ENCODE measurements around the gene SNX6.
A peak's percentile ranks its signal among the peaks of the same experiment; 100 is the strongest.
"Not testable (repeated sequence)": the region's sequence is repeated elsewhere in the genome, so short reads cannot be mapped to it uniquely, and the experiment has no call there.

SNX6 gene

DNA sequence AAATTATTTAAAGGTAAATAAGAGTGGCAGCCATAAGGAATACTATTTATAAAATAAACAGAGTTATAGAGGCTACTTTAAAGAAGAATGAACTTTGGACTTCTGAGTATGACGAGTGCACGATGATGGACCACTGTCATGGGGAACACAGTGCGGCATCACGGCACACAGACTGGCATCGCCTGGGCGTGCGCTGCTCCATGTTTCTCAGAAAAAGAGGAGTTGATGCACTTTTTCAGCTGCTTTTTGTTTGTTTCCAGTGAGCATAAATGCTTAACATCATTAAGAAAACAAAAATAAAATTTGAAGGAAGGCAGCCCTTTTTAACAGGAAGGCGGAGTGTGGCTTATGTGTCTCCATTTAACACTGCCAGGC lies 67.2 kb downstream of the SNX6 start:
- DNase-seq (ENCODE audit: low read depth), result no peak

GRCh38 chr14:34562037-34562775 lies 67.7 kb downstream of the SNX6 start:
- DNase-seq (ENCODE audit: low read depth), result not testable (repeated sequence)

- DNase-seq (ENCODE audit: low read depth), result not testable (repeated sequence)
Measured at GRCh38 chr14:34556498-34556829, 73.5 kb downstream of the SNX6 start.

- not testable (repeated sequence) for DNase-seq (ENCODE audit: low read depth)
Measured at GRCh38 chr14:34555583-34556497, 74.1 kb downstream of the SNX6 start.

DNA sequence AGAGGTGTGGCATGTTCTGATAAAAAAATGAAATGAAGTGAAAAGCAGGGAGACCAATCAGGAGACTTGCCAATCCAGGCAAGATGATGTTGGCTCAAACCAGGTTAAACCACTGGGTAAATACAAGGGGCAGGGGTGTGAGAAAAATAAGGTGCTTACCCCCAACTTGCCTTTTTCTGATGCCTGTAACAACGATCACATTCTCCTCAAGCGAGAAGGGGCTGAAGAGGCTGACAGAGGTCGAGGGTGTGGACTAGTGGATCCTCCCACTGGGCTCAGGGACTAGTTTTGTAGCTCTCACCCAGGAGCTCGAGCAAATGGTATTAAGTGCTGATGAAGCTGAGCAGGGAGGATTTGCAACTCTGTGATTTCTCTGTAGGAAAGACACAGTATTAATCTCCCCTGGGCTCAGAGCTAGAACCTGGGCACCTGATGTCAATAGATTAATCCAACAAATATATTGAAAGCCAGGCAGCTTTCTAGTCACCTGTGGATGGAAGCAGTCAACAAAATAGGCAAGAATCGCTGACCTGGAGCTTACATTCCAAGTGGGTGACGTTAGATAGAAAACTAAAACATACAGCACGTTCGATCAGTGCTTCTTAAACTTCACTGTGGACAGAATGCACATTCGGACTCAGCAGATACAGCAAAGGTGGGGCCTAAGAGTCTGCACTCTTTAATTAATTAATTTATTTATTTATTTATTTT lies 75.3 kb downstream of the SNX6 start:
- DNase-seq (ENCODE audit: low read depth), result no peak

DNA sequence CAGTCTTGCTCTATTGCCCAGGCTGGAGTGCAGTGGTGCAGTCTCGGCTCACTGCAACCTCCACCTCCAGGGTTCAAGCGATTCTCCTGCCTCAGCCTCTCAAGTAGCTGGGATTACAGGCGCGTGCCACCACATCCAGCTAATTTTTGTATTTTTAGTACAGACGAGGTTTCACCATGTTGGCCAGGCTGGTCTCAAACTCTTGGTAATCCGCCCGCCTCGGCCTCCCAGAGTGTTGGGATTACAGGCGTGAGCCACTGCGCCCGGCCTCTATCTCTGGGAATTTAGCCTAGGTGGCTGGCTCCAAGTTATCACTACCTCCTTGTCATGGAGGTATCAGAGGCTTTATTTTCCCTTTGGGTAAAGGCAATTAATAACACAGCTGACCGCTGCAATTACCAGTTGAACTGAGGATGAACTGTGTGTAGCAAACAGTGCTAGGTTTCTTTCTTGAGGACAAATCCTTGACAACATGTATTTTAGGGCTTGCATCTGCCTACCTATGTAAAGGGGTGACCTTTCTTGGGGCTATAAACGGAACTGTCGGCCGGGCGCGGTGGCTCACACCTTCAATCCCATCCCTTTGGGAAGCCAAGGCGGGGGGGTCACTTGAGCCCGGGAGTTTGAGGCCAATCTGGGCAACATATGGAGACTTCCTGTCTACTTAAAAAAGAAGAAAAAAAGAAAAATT lies 80.5 kb downstream of the SNX6 start:
- not testable (repeated sequence) for DNase-seq (ENCODE audit: low read depth)

GRCh38 chr14:34548472-34548981 lies 81.4 kb downstream of the SNX6 start:
- no peak for DNase-seq (ENCODE audit: low read depth)

DNA sequence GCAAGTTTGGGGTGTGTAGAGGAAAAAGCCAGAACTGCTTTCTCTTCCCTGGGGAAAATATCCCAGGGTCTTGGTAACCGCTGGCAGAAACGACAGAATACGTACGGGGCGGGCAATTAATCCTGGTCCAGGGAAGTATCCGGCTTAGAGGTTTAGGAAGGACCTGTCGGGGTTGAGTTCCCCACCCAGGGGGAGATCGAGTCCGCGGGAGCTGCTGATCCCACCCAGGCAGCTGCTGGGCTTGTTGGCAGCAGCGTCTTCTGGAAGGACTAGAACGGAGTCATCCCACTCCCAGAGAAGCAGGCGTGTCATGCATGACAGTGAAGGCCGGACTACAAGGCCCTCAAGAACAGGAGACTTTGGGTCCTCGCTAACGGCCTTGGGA lies 82.8 kb downstream of the SNX6 start:
- DNase-seq (ENCODE audit: low read depth), result not testable (repeated sequence)

- DNase-seq (ENCODE audit: low read depth), result not testable (repeated sequence)
Measured at GRCh38 chr14:34546272-34547135, 83.4 kb downstream of the SNX6 start.

DNA sequence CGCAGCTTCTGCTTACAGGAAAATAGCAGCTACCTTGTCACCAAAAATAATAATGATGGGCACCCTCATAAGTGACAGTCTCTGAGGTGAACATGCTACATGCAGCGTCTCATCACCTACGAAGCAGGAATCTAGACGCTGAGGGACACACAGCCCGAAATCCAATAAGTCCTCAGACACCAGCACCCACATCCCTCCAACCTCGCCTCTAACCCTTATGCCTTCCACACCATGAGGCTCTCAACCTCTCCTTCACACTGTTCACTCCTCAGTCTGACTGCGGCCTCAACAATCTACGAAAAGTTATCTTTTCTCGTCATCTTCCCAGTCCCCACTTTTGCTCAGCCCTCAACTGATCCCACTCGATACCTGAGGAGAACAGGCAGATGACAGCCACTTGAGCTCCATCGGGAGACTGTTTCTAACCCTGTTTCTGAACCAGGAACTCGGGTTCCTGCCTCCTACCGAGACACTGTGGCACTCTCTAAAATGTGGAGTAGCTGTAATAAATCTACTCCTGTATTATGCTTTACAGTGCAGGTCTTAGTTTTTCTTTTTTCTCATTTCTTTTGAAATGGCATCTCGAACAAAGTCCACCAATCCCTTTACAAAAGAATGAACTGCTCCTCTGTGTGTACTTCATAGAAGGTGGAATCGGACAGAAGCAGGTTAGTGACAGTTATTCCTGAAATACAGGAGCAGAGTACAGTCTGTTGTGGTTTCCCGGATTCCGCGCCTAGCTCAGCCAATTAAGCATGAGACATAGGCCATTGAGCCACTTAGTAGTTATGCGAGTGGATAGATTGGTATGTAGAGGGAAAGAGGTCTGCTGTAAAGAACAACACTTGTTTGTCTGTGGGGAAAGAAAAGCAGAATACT lies 89.5 kb downstream of the SNX6 start:
- not testable (repeated sequence) for DNase-seq (ENCODE audit: low read depth)

GRCh38 chr14:34539407-34540180 lies 90.4 kb downstream of the SNX6 start, which contains the start of gene EAPP:
EAPP (minus strand) TSS chr14:34539701; CDS start chr14:34539628, 73 bp downstream.
- DNase-seq (ENCODE audit: low read depth), result peak; percentile 93

DNA sequence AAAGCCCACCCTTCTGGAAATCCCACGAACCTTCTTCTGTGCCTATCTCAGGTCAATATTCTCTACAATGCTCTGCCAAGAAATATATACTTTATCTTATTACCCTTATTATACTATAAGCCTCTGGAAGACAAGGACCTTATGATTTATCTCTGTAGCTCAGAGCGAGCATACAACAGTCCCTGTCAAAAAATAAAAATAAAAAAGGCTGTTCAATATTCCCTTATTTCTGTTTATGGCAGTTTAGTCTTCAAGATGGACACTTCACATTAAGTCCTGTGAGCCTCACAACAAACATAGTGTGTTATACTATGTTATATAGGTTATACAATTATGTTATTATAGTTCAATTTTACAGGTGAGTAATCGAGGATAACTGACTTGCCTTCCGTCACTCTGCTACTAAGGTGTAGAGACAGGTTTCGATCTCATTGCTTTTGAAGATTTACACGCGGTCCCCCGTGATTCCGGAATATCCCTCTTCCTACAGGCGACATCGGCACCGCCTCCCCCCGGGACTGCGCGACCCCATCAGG lies 91.0 kb downstream of the SNX6 start:
- DNase-seq (ENCODE audit: low read depth), result no peak

DNA sequence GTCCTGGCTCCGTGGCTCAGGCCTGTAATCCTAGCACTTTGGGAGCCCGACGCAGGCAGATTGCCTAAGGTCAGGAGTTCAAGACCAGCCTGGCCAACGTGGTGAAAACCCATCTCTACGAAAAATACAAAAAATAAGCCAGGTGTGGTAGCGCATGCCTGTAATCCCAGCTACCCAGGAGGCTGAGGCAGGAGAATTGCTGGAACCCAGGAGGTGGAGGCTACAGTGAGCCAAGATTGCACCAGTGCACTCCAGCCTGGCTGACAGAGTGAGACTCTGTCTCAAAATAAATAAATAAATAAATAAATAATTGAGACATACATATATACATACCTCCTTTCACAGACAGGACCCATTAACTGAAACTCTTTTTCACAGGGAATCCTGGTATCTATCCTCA lies 91.9 kb downstream of the SNX6 start:
- DNase-seq (ENCODE audit: low read depth), result not testable (repeated sequence)

- no peak for DNase-seq (ENCODE audit: low read depth)
Measured at GRCh38 chr14:34537677-34538009, 92.3 kb downstream of the SNX6 start.

DNA sequence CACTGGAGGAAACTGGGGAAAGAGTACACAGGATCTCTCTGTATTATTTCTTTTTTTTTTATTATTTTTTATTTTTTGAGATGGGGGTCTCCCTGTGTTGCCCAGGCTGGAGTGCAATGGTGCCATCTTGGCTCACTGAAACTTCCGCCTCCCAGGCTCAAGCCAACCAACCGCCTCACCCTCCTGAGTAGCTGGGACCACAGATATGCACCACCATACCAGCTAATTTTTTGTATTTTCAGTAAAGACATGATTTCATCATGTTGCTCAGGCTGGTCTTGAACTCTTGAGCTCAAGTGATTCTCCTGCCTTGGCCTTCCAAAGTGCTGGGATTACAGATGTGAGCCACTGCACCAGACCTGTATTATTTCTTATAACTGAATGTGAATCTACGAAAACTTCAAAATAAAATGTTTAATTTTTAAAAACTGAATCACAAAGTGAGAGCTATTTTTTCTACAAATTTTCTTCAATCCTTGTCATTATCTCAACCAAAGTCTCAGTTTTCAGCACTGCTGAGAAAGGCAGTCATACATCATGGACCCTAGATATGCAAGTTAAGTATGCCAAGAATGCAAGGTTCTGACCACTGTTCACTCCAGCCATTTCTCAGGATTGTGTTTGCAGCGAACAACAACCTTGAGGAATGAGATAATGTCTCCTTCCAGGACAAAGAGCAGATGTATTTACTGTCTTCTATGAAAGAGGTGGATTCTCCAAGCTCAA lies 92.8 kb downstream of the SNX6 start:
- no peak for DNase-seq (ENCODE audit: low read depth)

DNA sequence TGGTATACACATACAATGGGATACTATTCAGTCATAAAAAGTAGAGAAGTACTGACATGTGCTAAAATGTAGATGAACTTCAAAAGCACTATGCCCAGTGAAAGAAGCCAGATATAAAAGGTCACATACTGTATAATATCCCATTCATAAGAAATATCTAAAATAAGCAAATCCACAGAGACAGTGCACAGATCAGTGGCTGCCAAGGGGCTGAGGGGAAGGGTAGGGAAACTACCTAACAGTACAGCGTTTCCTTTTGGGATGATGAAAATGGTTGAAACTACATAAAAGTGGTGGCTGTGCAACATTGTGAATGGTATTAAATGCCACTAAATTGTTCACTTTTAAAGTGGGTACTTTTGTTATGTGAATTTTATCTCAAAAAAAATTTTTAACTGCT lies 102.4 kb downstream of the SNX6 start:
- no peak for DNase-seq (ENCODE audit: low read depth)

- DNase-seq (ENCODE audit: low read depth), result not testable (repeated sequence)
Measured at GRCh38 chr14:34524216-34524615, 105.7 kb downstream of the SNX6 start.

DNA sequence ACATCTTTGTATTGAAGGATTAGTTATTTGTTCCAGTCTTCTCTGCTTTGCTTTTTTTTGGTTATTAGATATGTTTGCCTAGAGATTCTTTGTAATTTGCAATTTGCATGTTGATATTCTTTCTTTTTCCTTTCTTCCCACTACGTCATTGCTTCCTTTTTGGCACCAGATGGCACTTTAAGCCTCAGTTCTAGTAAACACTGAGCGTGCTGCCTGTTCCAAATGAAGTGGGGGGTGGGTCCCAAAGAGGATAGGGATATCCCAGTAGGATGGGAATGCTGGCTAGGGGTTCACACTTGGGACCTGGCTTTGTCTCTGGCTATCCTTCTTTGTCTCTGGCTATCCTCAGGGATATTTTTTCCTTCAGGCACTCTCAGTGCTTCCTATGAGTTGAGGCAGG lies 107.5 kb downstream of the SNX6 start:
- DNase-seq (ENCODE audit: low read depth), result no peak
